ENCODE results near the gene DDX31.

- TF ChIP-seq, protein P1, sequence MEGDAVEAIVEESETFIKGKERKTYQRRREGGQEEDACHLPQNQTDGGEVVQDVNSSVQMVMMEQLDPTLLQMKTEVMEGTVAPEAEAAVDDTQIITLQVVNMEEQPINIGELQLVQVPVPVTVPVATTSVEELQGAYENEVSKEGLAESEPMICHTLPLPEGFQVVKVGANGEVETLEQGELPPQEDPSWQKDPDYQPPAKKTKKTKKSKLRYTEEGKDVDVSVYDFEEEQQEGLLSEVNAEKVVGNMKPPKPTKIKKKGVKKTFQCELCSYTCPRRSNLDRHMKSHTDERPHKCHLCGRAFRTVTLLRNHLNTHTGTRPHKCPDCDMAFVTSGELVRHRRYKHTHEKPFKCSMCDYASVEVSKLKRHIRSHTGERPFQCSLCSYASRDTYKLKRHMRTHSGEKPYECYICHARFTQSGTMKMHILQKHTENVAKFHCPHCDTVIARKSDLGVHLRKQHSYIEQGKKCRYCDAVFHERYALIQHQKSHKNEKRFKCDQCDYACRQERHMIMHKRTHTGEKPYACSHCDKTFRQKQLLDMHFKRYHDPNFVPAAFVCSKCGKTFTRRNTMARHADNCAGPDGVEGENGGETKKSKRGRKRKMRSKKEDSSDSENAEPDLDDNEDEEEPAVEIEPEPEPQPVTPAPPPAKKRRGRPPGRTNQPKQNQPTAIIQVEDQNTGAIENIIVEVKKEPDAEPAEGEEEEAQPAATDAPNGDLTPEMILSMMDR (IDR thresholded peaks at IDR 0.05), result peak; percentile 51 to 76 (median 63)
- no peak for TF ChIP-seq POLR2A (IDR thresholded peaks at IDR 0.05)
Measured at GRCh38 chr9:132575005-132575609, 94.7 kb downstream of the DDX31 start.

Data from body of pancreas (tissue), 4 donors.